PC-3 (cell line): ENCODE results near the gene NR4A3. TPM values are rescaled to one million over a fixed set of nuclear protein-coding genes. Genes with fewer than 3 reads are reported as not detected.

Source experiments
- ATAC-seq: fragments of 200-7000 bp; cut with Tn5 transposase; 2 replicates; pipeline ENCODE4 v1.9.1; 2020; ENCODE audit warnings: mild to moderate bottlenecking, moderate library complexity
- BruUV-seq: library from RNA; stranded (reverse); fragments of 400-500 nt; replicated peaks from 2 replicates; lab custom pipeline; 2021; lab: Mats Ljungman, UMichigan
- CTCF ChIA-PET: fragments of 300-600 bp; sonication (Branson Sonifier 250); formaldehyde crosslinking; loops from one replicate; lab custom pipeline; 2022; ENCODE audit warnings: antibody characterized with exemption; lab: Charles Lee
- POLR2A ChIA-PET: fragments of 300-600 bp; sonication (Branson Sonifier 250); formaldehyde crosslinking; loops from one replicate; lab custom pipeline; 2022; ENCODE audit warnings: antibody characterized with exemption; ENCODE audit not compliant: unreplicated experiment; lab: Charles Lee
- DNase-seq: peaks from one replicate; pipeline ENCODE4 v3.0.0-alpha.2; 2015
- H2AFZ ChIP-seq: fragments of 300-600 bp; sonication (generic); 2 replicates; pipeline ENCODE4 v1.6.0; 2016; ENCODE audit warnings: antibody characterized with exemption, low read length
- H3F3A ChIP-seq: fragments of 300-600 bp; sonication (generic); one replicate; pipeline ENCODE4 v1.6.0; 2017; ENCODE audit warnings: antibody characterized with exemption, low read length, control low read depth, mild to moderate bottlenecking; ENCODE audit not compliant: unreplicated experiment
- H3K27ac ChIP-seq: fragments of 300-600 bp; sonication (generic); 2 replicates; pipeline ENCODE4 v1.5.1; 2016; ENCODE audit warnings: mild to moderate bottlenecking, low read length
- H3K27me3 ChIP-seq: fragments of 300-600 bp; sonication (generic); 2 replicates; pipeline ENCODE4 v1.6.1; 2016; ENCODE audit warnings: low read length, mixed read lengths
- H3K36me3 ChIP-seq: fragments of 300-600 bp; sonication (generic); 2 replicates; pipeline ENCODE4 v1.6.1; 2016; ENCODE audit warnings: low read depth, mixed run types, low read length, mixed read lengths
- H3K4me1 ChIP-seq: fragments of 300-600 bp; sonication (generic); 2 replicates; pipeline ENCODE4 v1.5.1; 2016; ENCODE audit warnings: low read length; ENCODE audit not compliant: insufficient read depth
- H3K4me2 ChIP-seq: fragments of 300-600 bp; sonication (generic); 2 replicates; pipeline ENCODE4 v1.6.0; 2016; ENCODE audit warnings: low read length
- H3K4me3 ChIP-seq: fragments of 300-600 bp; sonication (generic); 2 replicates; pipeline ENCODE4 v1.5.1; 2016; ENCODE audit warnings: mild to moderate bottlenecking, low read length, mixed read lengths
- H3K79me2 ChIP-seq: fragments of 300-600 bp; sonication (generic); 2 replicates; pipeline ENCODE4 v1.6.1; 2017; ENCODE audit warnings: low read length, mixed read lengths
- H3K9ac ChIP-seq: fragments of 300-600 bp; sonication (generic); 2 replicates; pipeline ENCODE4 v1.6.0; 2016; ENCODE audit warnings: mild to moderate bottlenecking, low read length
- H3K9me2 ChIP-seq: fragments of 300-600 bp; sonication (generic); replicated peaks from 2 replicates; pipeline ENCODE4 v1.6.1; 2016; ENCODE audit warnings: mixed run types, low read length, mixed read lengths
- H3K9me3 ChIP-seq: fragments of 300-600 bp; sonication (generic); 2 replicates; pipeline ENCODE4 v1.6.1; 2016; ENCODE audit warnings: low read length, mixed read lengths
- H4K20me1 ChIP-seq: fragments of 300-600 bp; sonication (generic); 2 replicates; pipeline ENCODE4 v1.6.1; 2016; ENCODE audit warnings: low read length, mixed read lengths
- EZH2 ChIP-seq: fragments of 300-600 bp; sonication (generic); IDR thresholded peaks from one replicate; pipeline ENCODE4 v1.6.1; 2017; ENCODE audit warnings: antibody characterized with exemption, mild to moderate bottlenecking, low read length; ENCODE audit not compliant: unreplicated experiment
- EZH2phosphoT487 ChIP-seq: fragments of 300-600 bp; sonication (generic); IDR thresholded peaks from 2 replicates; pipeline ENCODE4 v1.6.1; 2018; ENCODE audit warnings: mild to moderate bottlenecking, antibody characterized with exemption, low read length, borderline replicate concordance
- intact Hi-C: fragments of 100-400 bp; cut with micrococcal nuclease; formaldehyde crosslinking; loops from 2 replicates; pipeline ENCODE4 v1.9.0; 2023
- total RNA-seq: library from RNA; depleted of rRNA; stranded (reverse); fragments of >200 nt; gene quantifications from 2 replicates; pipeline ENCODE4 v1.2.3, GENCODE V29; 2014
- TF ChIP-seq, protein P1 (sequence below): fragments of 300-600 bp; sonication (generic); conservative IDR thresholded peaks from 2 replicates; pipeline ENCODE4 v1.5.1; 2017; ENCODE audit warnings: antibody characterized with exemption, low read depth, mild to moderate bottlenecking, low read length

The NR4A3 gene
- total RNA-seq, 1 experiment from 2014 or later, result 0.77 TPM

DNA sequence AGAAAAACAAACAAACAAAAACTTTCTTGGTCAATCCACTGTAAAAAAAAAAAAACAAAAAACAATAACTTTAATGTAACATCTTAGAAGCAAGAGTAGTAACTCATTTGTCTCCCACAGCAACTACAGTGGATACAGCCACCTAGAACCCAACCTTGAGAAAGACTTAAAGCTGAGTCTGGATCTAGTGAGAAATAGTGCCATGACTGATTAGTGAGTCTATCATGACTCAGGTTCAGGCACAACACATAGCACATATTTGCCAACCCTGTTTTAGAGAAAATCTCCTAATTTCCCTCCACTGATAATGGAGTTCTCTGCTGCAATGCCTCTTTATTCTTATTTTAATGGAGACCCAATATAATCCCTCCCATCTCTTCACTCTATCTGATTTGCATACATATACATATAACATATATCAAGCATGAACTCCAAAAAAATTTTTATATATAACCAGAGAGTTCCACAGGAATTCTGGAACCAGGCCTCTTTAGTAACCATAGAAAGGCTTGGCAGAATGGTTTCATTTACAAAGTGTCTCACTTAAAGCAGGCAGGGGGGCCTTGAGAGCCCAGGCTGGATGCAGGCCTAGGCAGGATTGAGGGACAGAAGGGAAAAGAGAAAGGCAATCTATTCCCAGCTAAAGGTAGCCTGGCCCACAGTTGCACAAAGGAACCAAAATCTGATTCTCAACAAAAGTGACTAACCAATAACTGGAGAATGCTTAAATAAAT is 11.9 kb upstream of the NR4A3 start:
- peaks cover 8% of the 10 kb centered on the region for H3K4me1 ChIP-seq
- H3K9me2 ChIP-seq, result no peaks in the 10 kb centered on the region
- H3F3A ChIP-seq, result no peaks in the 10 kb centered on the region
- ATAC-seq (no peak), DNase-seq (peak; percentile 6)
- H3K4me3 ChIP-seq, result no peak overlapping the region
- no peak overlapping the region for H3K27ac ChIP-seq
- POLR2A ChIA-PET, result no interaction called here
- no peak overlapping the region for H3K4me2 ChIP-seq
- CTCF ChIA-PET, result no interaction called here
- H2AFZ ChIP-seq, result no peak overlapping the region
- no peaks in the 10 kb centered on the region for H3K36me3 ChIP-seq
- no peaks in the 10 kb centered on the region for H3K27me3 ChIP-seq
- H3K9ac ChIP-seq, result no peak overlapping the region
- no peaks in the 10 kb centered on the region for H3K79me2 ChIP-seq
- intact Hi-C loops, result loop anchor here (5.0 to 10.0 kb wide), 3 partner anchors 145 to 405 kb away; no protein-coding TSS in a partner anchor
- TF ChIP-seq, protein P1, sequence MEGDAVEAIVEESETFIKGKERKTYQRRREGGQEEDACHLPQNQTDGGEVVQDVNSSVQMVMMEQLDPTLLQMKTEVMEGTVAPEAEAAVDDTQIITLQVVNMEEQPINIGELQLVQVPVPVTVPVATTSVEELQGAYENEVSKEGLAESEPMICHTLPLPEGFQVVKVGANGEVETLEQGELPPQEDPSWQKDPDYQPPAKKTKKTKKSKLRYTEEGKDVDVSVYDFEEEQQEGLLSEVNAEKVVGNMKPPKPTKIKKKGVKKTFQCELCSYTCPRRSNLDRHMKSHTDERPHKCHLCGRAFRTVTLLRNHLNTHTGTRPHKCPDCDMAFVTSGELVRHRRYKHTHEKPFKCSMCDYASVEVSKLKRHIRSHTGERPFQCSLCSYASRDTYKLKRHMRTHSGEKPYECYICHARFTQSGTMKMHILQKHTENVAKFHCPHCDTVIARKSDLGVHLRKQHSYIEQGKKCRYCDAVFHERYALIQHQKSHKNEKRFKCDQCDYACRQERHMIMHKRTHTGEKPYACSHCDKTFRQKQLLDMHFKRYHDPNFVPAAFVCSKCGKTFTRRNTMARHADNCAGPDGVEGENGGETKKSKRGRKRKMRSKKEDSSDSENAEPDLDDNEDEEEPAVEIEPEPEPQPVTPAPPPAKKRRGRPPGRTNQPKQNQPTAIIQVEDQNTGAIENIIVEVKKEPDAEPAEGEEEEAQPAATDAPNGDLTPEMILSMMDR, result no peak
- no peak for TF ChIP-seq EZH2
- no peak for TF ChIP-seq EZH2phosphoT487
- no TSS peak for BruUV-seq
- no peaks in the 10 kb centered on the region for H4K20me1 ChIP-seq
- no peaks in the 10 kb centered on the region for H3K9me3 ChIP-seq

DNA sequence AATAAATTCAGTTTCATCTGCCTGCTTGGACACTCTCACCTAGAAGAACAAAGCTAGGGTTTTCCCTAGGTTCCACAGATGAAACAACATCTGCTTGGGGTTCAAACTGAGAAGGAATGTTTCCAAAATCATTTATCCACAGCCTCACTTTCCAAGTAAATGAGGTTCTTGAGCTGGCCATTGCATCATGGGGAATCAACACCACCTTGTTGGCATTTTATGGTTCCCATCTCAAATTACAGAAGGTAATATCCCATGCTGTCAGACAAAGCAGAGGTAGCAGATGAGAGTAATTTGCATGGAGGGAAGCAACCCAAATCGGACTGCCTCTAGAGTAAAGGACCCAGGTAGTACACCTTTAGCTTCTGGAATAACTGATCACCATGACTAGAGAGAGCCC is 10.5 kb upstream of the NR4A3 start:
- H3K27me3 ChIP-seq, result no peaks in the 10 kb centered on the region
- H3K4me2 ChIP-seq, result no peak overlapping the region
- ChIA-PET POLR2A (no interaction called here), CTCF (no interaction called here)
- TF ChIP-seq EZH2phosphoT487 (no peak), EZH2 (no peak)
- TF ChIP-seq, protein P1, result no peak
- H3K27ac ChIP-seq, result no peak overlapping the region
- no peak overlapping the region for H3K4me3 ChIP-seq
- DNase-seq (no peak), ATAC-seq (no peak)
- no peaks in the 10 kb centered on the region for H3F3A ChIP-seq
- H3K4me1 ChIP-seq, result peaks cover 8% of the 10 kb centered on the region
- H3K9me3 ChIP-seq, result no peaks in the 10 kb centered on the region
- intact Hi-C loops, result loop anchor here (10.0 kb wide), 1 partner anchor 404 kb away; no protein-coding TSS in a partner anchor
- no peak overlapping the region for H2AFZ ChIP-seq
- H3K79me2 ChIP-seq, result no peaks in the 10 kb centered on the region
- no peaks in the 10 kb centered on the region for H4K20me1 ChIP-seq
- no peaks in the 10 kb centered on the region for H3K36me3 ChIP-seq
- no TSS peak for BruUV-seq
- H3K9ac ChIP-seq, result no peak overlapping the region
- H3K9me2 ChIP-seq, result no peaks in the 10 kb centered on the region
